Hepatocyte (in vitro differentiated cells): ENCODE results near the gene SHROOM2.

ENCODE experiments used
- CTCF ChIP-seq: fragments of 200-600 bp; sonication (generic); IDR thresholded peaks from 2 replicates; pipeline ENCODE4 v1.5.1; 2016; ENCODE audit warnings: antibody characterized with exemption, mild to moderate bottlenecking; ENCODE audit not compliant: poor library complexity
- EZH2 ChIP-seq: fragments of 200-600 bp; sonication (generic); IDR thresholded peaks from 2 replicates; pipeline ENCODE4 v1.6.1; 2016; ENCODE audit warnings: antibody characterized with exemption, mild to moderate bottlenecking, borderline replicate concordance

- TF ChIP-seq CTCF, result no peak
- TF ChIP-seq EZH2, result no peak
Observed at GRCh38 chrX:9905288-9905687, 119.1 kb downstream of the SHROOM2 start.
